GM21825 (cell line): ENCODE results near the gene KIRREL3.
A peak's percentile ranks its signal among the peaks of the same experiment; 100 is the strongest.

Experiments used
- ATAC-seq: cut with Tn5 transposase; IDR thresholded peaks from one replicate; pipeline ENCODE4 v1.9.1; 2021; ENCODE audit warnings: mild to moderate bottlenecking, moderate library complexity; ENCODE audit not compliant: unreplicated experiment

Gene KIRREL3

GRCh38 chr11:126433244-126433846 is 567.2 kb downstream of the KIRREL3 start:
- ATAC-seq = no peak

- no peak for ATAC-seq
These were observed 568.0 kb downstream of the KIRREL3 start for GRCh38 chr11:126432525-126432924.

DNA sequence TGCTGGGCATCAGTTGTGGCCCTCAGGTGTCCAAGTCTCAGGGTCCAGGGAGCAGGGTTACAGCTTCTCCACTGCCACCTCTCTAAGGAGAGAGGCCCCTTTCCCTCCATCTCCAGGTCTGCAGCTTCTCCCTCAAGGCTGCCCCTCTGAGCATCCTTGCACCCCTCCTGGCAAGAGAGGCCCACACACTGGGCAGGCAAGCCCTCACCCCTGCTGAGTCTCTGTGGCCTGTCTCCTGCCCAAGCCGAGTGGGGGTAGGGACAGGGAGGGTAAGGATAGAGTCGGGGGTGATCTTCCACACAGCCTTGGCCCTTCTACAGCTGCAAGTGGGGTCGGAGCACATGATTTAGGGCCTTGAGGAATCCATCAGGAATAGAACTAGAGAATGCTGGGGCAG is 568.5 kb downstream of the KIRREL3 start:
- no peak for ATAC-seq

DNA sequence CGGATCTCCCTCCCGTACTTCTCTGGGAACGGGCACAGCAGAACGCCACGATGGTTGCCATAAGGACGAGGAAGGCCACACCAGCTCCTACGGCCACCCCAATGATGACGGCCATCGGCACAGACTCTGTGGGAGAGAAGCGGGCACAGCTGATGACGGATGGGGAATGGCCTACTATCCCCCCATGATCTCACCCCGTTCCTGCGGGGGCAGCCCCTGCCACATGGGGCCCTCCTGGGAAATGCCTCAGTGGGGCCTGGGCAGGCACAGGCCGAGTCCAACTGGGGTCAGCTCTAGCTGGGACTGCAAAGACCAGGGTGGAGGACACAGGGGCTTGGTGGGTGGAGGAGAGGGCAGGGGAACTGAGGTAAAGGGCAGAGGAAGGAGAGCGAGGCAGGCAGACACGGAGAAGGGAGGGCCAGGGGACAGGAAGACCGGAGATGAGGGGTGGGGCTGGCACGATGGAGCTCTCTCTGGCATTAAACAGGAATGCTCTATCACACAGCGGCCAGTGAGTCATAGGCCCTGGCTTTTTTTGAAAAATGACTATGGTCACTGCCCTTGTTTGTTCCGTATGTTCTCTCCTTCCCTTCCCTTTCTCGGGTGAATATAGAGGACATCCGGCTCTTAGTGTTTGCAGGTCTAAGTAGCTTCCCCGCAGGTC is 569.0 kb downstream of the KIRREL3 start:
- no peak for ATAC-seq

DNA sequence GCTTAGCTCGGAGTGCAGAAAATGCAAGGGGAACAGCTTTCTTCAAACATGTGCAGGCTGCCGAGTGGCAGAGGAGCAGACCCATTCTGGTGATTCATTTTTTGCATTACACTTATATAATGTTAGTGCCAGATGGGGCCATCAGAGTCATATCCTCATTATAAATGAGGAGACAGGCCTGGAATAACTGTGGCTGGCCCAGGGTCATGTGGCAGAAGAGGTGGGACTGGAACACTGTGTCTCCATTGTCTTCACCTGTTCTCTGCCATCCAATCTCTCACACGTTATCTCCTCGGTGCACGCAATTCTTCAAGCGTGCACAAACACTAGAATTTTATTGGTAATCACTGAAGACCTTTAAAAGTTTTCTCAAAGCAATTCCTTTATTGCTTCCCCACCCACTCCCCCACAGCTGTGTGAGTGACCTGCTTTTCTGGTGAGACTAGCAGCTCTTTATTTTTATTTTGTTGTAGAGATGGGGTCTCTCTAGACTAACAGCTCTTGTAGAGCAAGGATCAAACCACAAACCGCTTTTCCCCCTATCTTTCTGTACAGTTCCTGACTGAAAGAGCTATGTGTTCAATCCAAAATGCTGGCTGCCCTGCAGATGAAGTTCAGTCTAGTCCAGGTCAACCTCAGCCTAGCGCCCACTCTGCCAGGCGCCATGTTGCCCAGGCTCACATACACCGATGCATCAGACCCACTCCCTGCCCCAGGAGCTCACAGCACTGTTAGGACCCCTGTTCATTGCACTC is 569.8 kb downstream of the KIRREL3 start:
- ATAC-seq = no peak

- peak; percentile 73 for ATAC-seq
These were observed 573.5 kb downstream of the KIRREL3 start for GRCh38 chr11:126426820-126427749.

GRCh38 chr11:126426106-126426505 is 574.5 kb downstream of the KIRREL3 start:
- no peak for ATAC-seq

GRCh38 chr11:126424471-126425039 is 576.0 kb downstream of the KIRREL3 start:
- ATAC-seq = no peak

GRCh38 chr11:126423743-126424142 is 576.8 kb downstream of the KIRREL3 start:
- ATAC-seq = no peak

DNA sequence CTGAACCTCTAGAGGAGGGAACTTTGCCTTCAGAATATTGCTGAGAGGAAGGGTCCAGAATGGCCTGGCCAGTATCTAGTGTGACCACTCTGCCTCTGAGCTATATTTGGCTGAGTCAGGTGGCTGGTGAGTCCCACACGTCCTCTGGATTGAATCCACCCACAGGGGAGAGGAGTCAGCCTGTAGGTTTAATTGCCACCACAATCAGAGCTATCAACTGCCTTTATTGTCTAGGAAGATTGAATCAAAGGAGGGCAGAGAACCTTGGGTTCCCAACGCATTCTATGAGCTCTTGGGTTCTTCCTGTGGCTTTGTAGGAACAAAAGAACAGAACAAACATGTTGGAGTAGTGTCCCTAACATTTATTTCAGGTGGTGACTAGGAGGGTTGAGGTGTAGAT is 577.4 kb downstream of the KIRREL3 start:
- no peak for ATAC-seq

- ATAC-seq = no peak
These were observed 578.1 kb downstream of the KIRREL3 start for GRCh38 chr11:126422446-126422845.

- ATAC-seq = no peak
These were observed 579.3 kb downstream of the KIRREL3 start for GRCh38 chr11:126421271-126421671.

GRCh38 chr11:126420698-126421256 is 579.8 kb downstream of the KIRREL3 start:
- ATAC-seq = no peak

- peak; percentile 68 for ATAC-seq
These were observed 580.5 kb downstream of the KIRREL3 start for GRCh38 chr11:126419801-126420697.

- no peak for ATAC-seq
These were observed 581.7 kb downstream of the KIRREL3 start for GRCh38 chr11:126418887-126419286.

DNA sequence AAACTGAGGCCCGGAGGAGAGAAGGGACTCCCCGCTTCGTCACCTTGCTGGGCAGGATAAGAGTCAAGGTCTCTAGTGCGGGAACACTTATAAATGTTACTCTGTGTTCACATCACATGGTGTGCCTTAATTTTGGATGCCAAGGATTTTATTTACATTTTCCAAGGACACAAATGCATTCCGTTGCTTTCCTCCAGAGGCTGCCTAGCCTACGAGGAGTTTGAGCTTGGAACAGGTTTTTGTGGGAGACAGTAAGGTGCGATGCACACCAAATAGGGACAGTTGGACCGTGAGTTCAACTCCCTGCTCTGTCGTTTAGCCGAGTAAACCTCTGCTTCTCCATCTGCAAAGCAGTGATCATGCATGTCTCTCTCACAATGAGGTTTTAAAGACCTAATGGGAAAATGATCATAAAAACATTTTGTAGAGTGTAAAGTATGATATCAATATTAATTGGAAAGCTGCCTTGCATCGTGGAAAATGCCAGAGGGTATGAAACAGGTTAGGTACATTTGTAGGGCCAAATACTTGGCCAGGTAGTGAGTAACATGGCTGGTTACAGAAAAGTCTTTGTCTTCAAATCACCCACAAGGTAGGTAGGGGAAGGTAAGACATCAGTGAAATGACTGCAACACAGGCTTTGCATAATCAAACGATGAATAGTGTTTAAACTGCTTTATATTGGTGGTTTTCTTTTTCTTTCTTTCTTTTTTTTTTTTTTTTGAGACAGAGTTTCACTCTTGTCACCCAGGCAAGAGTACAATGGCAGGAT is 583.3 kb downstream of the KIRREL3 start:
- no peak for ATAC-seq

DNA sequence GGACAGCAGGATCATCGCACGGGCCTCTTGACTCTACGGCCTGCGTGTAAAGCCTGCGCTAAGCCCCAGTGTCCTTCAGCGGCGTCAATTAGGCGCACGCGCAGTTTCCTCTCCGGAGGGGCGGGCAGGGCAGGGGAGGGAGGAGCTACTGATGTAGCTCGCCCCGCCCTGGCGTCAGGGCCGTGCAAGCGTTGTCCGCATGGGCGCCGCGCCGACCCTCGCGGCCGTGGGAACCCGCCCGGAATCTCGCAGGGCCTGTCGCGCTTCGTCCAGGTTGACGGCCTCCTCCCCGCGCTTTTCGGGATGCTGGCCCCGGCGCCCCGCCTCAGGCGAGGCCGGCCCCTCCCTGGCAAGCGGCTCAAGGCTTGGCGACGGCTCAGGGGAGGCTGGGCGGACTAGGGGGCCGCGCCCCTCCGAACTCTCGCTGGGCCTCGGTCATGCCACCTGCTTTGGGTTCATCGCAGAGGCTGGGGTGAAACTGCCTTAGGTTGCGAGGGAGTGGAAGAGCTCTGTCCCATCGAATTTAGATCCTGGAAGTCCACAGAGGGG is 584.0 kb downstream of the KIRREL3 start:
- peak; percentile 85 for ATAC-seq

DNA sequence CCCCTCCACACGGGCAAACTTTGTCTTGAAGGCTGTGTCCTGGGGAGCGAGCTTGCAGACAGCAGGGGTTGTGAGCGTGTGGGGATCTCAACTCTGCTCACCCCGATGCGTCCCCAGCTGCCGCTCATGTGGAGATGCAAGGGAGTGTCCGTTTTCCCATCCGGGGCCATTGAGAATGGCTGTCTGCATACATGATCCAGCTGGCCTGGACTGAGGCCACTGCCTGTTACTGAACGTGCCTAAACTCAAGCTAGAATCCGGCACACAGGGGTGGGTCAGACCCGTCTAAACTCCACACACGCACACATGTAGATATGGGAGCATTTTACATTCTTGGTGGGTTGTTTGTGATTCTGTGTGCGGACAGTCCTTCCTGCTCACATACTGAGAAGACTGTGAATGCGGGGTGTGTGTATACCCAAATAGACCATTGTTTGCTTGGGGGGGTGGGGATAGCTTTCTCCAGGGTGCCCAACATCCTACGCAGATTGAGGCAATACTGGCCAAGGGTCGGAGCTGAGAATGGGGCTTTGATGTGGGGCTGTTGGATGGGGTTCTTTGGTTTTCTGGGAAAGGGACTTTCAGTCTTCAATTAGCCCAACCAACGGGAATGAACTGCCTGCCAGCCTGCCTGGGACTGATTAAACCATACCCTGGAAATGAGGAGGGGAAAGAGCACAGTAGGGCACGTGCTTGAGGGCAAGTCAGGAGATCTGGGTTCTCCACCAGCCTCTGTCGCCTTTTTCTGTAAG is 584.7 kb downstream of the KIRREL3 start:
- ATAC-seq = no peak
